A204.1 (cell line): ENCODE data around the gene FNIP1.
A peak's percentile ranks its signal among the peaks of the same experiment; 100 is the strongest.
"Not testable (repeated sequence)": the region's sequence is repeated elsewhere in the genome, so short reads cannot be mapped to it uniquely, and the experiment has no call there.

Experiments used
- FAIRE-seq: peaks from 2 replicates; lab custom pipeline; 2012; peaks lifted over from hg19 to GRCh38; lab: Jason Lieb, UNC

Gene FNIP1

DNA sequence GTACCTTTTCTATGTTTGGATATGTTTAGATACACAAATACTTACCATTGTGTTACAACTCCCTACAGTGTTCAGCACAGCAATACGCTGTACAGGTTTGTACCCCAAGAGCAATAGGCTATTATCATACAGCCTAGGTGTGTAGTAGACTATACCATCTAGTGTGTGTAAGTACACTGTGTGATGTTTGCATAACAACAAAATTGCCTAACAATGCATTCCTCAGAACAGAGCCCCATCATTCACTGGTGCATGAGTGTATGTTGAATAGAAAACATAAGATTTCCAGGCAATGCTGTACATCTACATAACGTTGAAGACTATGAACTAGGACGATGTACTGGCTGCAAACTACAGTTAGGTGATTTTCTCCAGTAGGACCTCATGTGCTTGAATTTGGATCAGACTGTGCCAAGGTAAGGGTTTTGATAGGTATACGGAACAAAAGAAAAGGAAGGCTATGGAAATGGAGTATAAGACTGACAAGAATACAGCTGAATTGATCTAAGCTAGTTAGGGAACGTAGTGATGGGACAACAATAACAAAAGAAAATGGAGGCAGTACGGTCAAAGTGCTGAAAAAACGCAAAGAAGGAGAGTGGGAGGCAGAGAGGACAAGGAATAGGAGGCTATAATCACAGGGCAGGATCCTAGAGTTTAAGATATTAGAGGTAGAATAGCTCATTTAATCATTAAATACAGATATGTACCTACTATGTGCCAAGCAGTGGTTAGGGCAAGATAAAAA, 46.9 kb downstream of the FNIP1 start:
- no peak for FAIRE-seq

- FAIRE-seq = no peak
These were observed 47.7 kb downstream of the FNIP1 start for GRCh38 chr5:131749138-131749537.

- FAIRE-seq = no peak
These were observed 49.4 kb downstream of the FNIP1 start for GRCh38 chr5:131747180-131748105.

DNA sequence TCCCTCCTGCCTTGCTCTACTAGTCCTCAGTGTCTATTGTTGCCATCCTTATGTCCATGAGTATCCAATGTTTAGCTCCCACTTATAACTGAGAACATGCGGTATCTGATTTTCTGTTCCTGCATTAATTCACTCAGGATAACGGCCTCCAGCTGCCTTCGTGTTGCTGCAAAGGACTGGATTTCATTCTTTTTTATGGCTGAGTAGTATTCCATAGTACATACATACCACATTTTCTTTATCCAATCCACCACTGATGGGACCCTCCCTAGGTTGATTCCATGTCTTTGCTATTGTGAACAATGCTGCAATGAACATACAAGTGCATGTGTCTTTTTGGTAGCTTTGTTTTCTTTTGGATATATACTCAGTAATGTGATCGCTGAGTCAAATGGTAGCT, 50.4 kb downstream of the FNIP1 start:
- FAIRE-seq = no peak

DNA sequence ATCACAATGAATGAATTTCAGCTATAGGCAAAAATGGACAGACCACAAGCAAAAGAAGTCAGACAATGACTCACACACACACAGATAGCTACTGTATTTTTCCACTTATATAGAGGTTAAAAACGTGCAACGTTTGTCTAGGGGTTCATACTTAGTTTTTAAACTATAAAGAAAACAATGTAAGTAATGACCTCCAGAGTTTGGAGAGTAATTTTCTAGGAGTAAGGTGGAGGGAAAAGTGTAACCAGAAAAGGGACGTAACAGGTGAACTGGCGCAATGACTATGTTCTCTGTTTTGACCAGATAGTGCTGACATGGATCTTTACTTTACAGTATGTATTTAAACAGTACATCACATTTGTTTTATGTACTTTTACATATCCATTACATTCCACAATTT, 51.1 kb downstream of the FNIP1 start:
- no peak for FAIRE-seq

DNA sequence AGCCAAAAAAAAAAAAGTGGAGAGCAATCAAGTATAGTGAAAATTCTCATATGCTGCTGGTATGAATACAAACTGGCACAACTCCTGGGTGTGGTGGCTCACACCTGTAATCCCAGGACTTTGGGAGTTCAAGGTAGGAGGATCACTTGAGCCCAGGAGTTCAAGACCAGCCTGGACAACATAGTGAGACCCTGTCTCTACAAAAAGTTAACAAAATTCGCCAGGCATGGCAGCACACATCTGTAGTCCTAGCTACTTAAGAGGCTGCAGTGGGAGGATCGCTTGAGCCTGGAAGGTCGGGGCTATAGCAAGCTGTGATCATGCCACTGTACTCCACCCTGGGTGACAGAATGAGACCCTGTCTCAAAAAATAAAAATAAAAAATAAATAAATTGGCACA, 51.7 kb downstream of the FNIP1 start:
- FAIRE-seq = no peak

GRCh38 chr5:131740477-131740876, 56.3 kb downstream of the FNIP1 start:
- no peak for FAIRE-seq

DNA sequence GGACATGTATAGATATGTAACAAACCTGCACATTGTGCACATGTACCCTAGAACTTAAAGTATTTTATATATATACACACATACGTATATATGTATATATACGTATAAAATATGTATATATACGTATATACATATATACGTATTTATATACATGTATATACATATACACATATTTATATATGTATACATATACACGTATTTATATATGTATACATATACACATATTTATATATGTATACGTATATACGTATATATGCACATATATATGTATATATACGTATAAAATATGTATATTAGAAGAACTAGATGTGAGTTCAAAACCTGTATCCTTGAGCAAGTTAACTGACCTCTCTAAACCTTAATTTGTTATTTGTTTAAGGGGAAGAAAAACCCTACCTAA, 61.4 kb downstream of the FNIP1 start:
- peak; percentile 90 for FAIRE-seq

DNA sequence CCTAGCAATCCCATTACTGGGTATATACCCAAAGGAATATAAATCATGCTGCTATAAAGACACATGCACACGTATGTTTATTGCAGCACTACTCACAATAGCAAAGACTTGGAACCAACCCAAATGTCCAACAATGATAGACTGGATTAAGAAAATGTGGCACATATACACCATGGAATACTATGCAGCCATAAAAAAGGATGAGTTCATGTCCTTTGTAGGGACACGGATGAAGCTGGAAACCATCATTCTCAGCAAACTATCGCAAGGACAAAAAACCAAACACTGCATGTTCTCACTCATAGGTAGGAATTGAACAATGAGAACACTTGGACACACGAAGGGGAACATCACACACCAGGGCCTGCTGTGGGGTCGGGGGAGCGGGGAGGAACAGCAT, 61.9 kb downstream of the FNIP1 start:
- FAIRE-seq = not testable (repeated sequence)

- FAIRE-seq = not testable (repeated sequence)
These were observed 67.5 kb downstream of the FNIP1 start for GRCh38 chr5:131729292-131729691.

- not testable (repeated sequence) for FAIRE-seq
These were observed 72.7 kb downstream of the FNIP1 start for GRCh38 chr5:131724089-131724488.

DNA sequence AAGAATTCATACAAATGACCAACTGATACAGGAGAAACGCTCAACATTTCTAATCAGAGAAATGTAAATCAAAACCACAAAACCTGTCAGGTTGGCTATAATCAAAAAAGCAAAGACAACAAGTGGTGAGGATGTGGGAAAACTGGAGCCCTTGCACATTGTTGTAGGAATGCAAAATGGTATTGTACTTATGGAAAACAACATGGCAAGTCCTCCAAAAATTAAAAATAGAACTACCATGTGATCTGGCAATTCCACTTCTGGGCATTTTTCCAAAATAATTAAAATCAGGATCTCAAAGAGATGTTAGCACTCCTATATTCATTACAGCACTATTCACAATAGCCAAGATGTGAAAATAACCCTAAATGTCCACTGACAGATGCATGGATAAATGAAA, 76.1 kb downstream of the FNIP1 start:
- no peak for FAIRE-seq

GRCh38 chr5:131719564-131719963, 77.3 kb downstream of the FNIP1 start:
- FAIRE-seq = no peak

GRCh38 chr5:131718487-131719014, 78.3 kb downstream of the FNIP1 start:
- no peak for FAIRE-seq

GRCh38 chr5:131717164-131717563, 79.7 kb downstream of the FNIP1 start:
- FAIRE-seq = not testable (repeated sequence)

DNA sequence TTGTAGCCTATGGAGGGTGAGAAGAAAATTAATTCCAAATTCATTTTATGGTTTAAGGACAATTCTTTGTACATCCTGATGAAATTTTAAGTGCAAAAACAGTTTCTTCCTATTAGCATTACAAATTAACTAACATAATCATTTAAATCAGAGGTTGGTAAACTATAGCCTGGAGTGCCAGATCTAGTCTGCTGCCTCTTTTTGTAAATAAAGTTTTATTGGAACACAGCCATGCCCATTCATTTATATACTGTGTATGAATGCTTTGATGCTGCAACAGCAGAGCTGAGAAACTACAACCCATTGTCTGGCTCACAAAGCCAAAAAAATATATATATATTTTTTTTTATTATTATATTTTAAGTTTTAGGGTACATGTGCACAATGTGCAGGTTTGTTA, 80.2 kb downstream of the FNIP1 start:
- no peak for FAIRE-seq

DNA sequence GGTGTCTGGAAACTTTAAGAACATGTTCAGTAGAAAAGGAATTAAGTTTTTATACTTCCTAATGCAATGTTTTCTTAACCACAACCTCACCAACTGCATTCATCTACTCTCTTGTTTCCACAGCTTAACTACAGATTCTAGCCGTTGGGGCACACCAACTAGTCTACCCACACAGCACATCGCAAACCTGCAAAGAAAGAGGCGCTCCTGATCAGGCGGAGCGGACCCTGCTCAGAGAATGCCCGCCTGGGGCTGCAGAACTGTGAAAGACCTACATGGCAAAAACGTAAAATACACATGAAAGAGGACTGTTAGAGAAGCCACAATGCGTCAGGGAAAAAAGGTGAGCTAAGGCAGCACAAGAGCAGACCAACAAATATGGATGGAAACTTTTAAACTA, 86.4 kb downstream of the FNIP1 start:
- no peak for FAIRE-seq

GRCh38 chr5:131709043-131709442, 87.8 kb downstream of the FNIP1 start:
- FAIRE-seq = no peak

- FAIRE-seq = no peak
These were observed 90.5 kb downstream of the FNIP1 start for GRCh38 chr5:131706281-131706680.

GRCh38 chr5:131694926-131695325, 101.9 kb downstream of the FNIP1 start:
- FAIRE-seq = no peak

DNA sequence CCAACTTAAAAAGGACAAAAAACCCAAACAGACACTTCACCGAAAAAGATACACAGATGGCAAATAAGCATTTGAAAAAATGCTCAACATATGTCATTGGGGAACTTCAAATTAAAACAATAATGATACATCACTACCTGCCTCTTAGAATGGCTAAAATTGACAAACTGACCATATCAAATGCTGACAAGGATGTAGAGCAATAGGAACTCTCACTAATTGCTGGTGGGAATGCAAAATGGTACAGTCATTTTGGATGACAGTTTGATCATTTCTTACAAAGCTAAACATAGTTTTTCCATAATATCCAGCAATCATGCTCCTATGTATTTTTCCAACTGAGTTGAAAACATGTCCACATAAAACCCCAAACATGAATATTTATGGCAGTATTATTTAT, 102.9 kb downstream of the FNIP1 start:
- FAIRE-seq = no peak

GRCh38 chr5:131685516-131686171, 111.2 kb downstream of the FNIP1 start:
- no peak for FAIRE-seq

- FAIRE-seq = no peak
These were observed 112.2 kb downstream of the FNIP1 start for GRCh38 chr5:131684595-131684994.
